Stomach (tissue), 4 donors: ENCODE results near the gene RABGAP1L.

Source experiments
- POLR2AphosphoS5 ChIP-seq, 3 donors: sonication (generic); formaldehyde crosslinking; IDR thresholded peaks; one replicate each; pipeline ENCODE4 v1.6.1; 2016; ENCODE audit warnings: antibody characterized with exemption in 3 of 3
- TF ChIP-seq, protein P1 (sequence below), 7 experiments: fragments of 450-650 bp in 4 of 7; fragments of 200-600 bp in 3 of 7; sonication (generic) in 3 of 7; IDR thresholded peaks; one replicate each; pipeline ENCODE4 v1.5.1; 2016 to 2019; ENCODE audit warnings: antibody characterized with exemption in 7 of 7, control low read depth in 2 of 7, mild to moderate bottlenecking in 1 of 7

DNA sequence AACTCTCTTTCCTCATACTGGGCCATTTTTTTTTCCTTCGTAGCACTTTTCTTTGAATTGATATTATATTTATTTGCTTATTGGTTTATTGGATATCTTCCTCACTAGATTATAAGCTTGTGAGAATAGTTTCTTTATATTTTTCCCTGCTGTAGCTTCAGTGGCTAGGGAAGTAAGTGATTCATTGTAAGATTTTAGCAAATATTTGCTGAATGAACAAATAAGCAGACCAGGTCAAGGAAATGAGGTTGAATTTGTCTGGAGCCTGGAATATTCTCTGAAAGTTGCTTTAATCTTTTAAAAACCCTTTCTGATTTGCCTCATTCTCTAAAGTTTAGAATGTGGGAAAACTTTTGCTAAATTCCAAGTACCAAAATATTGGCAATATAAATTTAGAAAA is 80.2 kb downstream of the RABGAP1L start:
- TF ChIP-seq, protein P1, sequence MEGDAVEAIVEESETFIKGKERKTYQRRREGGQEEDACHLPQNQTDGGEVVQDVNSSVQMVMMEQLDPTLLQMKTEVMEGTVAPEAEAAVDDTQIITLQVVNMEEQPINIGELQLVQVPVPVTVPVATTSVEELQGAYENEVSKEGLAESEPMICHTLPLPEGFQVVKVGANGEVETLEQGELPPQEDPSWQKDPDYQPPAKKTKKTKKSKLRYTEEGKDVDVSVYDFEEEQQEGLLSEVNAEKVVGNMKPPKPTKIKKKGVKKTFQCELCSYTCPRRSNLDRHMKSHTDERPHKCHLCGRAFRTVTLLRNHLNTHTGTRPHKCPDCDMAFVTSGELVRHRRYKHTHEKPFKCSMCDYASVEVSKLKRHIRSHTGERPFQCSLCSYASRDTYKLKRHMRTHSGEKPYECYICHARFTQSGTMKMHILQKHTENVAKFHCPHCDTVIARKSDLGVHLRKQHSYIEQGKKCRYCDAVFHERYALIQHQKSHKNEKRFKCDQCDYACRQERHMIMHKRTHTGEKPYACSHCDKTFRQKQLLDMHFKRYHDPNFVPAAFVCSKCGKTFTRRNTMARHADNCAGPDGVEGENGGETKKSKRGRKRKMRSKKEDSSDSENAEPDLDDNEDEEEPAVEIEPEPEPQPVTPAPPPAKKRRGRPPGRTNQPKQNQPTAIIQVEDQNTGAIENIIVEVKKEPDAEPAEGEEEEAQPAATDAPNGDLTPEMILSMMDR (IDR thresholded peaks at IDR 0.05) = no peak
- no peak for TF ChIP-seq POLR2AphosphoS5 (IDR thresholded peaks at IDR 0.05)
